HG03097 (cell line): Measurements from ENCODE around the gene HYPK.
"Not testable (repeated sequence)": the region's sequence is repeated elsewhere in the genome, so short reads cannot be mapped to it uniquely, and the experiment has no call there.

ENCODE experiments used
- ATAC-seq: cut with Tn5 transposase; IDR thresholded peaks from one replicate; pipeline ENCODE4 v1.9.1; 2021; ENCODE audit not compliant: unreplicated experiment, low FRiP score

HYPK gene

GRCh38 chr15:43794269-43795037 lies 5.9 kb upstream of the HYPK start:
- no peak for ATAC-seq

- ATAC-seq, result no peak
Measured at GRCh38 chr15:43795197-43795596, 5.2 kb upstream of the HYPK start.

DNA sequence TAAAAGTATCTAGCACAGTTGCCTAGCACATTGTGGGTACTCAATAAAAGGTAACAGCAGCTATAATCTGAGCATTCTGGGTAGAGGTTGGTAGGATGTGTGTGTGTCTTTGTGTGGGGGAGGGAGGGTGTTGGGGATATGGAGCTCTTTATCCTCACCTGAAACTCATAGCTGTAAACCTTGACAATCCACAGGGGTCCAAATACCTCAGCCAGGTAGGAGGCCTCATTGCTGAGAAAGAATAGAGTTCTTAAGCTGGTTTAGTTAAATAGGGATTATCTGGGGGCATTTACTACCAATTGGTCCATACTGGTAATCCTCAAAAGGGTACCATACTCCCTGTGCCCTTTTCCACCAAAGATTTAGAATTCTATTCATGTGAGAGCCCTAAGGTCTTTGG lies 4.4 kb upstream of the HYPK start:
- ATAC-seq, result no peak

DNA sequence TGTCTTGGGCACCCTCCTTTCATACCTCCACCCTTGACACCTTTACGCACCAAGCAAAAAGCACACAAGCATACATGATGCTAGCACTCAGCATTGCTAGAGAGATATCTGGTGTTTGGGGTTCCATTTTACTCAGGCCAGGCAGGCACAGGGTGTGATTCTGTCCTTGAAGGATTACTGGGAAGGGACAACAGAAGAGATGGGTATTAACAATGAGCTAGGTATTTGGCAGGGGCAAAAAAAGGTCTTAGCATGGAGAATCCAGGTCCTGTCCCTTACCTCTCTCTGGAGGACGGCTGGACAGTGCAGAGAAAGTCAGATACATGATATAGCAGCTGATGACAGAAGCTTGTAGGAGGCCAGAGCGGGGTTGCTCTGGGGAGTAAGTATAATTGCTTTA lies 3.8 kb upstream of the HYPK start:
- ATAC-seq, result no peak

GRCh38 chr15:43799209-43799944 lies 1.0 kb upstream of the HYPK start:
- no peak for ATAC-seq

GRCh38 chr15:43799945-43800285 lies 484 bp upstream of the HYPK start, which contains the start of gene SERINC4:
TSS of gene SERINC4 (minus strand) at chr15:43800220. CDS start at chr15:43799986, 234 bp downstream.
- no peak for ATAC-seq

DNA sequence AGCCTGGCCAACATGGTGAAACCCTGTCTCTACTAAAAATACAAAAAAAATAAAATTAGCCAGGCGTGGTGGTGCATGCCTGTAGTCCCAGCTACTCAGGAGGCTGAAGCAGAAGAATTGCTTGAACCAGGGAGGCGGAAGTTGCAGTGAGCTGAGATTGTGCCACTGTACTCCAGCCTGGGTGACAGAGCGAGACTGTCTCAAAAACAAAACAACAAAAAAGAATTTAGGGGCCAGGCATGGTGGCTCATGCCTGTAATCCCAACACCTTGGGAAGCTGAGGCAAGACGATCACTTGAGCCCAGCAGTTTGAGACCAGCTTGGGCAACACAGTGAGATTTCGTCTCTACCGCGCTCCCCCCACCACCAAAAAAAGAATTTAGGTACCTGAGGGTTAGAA lies 2.3 kb downstream of the HYPK start:
- not testable (repeated sequence) for ATAC-seq

DNA sequence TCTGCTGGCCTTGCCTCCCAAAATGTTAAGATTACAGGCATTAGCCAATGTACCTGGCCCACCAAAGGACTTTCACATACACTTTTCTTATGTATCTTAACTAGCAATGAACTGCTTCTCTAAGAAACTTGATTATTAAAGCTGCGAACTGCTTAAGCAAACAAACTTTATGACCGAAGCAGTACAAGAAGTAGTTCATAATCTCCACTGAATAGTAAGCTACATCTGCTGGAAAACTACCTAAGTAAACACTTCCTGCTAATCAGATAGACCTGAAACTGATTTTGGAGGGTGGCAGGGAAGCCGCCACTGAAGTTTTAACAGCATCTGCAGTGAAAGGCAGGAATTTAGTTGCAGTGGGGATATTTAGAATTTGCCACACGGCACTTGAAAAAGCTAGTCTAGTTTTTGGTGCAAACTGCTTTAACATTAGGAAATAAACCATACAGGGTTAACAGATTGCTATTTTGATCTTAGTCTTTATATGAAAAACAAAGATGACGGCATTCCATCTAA lies 8.1 kb downstream of the HYPK start:
- ATAC-seq, result no peak

- no peak for ATAC-seq
Measured at GRCh38 chr15:43808960-43809678, 8.7 kb downstream of the HYPK start.

- ATAC-seq, result not testable (repeated sequence)
Measured at GRCh38 chr15:43815064-43815463, 14.7 kb downstream of the HYPK start.

DNA sequence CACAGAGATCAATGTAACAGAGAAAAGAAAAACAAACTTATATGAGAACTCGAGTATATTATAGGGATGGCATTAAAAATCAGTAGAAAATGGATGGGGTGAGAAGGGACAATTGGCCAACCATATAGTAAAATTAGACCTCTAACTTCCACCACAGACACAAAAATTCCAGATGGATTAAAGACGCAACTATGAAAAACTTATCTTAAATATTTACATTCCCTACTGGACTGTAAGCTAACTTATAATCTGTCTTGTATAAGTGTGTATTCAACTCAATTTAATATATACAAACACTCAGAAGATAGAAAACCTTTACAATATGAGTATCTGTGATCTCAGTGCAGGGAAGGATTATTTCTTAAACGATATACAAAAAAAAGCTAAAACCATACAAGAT lies 21.1 kb downstream of the HYPK start:
- no peak for ATAC-seq

GRCh38 chr15:43824302-43825246 lies 24.2 kb downstream of the HYPK start, which contains the start of gene MFAP1:
TSS of gene MFAP1 (minus strand) at chr15:43824690. CDS start at chr15:43824569, 121 bp downstream.
- ATAC-seq, result peak; percentile 65

GRCh38 chr15:43825305-43825704 lies 24.9 kb downstream of the HYPK start:
- ATAC-seq, result not testable (repeated sequence)

GRCh38 chr15:43826029-43826507 lies 25.7 kb downstream of the HYPK start:
- no peak for ATAC-seq

GRCh38 chr15:43826508-43827341 lies 26.3 kb downstream of the HYPK start, which contains the start of gene WDR76:
TSS of gene WDR76 (plus strand) at chr15:43827002. CDS start at chr15:43827033, 31 bp downstream.
- peak; percentile 44 for ATAC-seq

DNA sequence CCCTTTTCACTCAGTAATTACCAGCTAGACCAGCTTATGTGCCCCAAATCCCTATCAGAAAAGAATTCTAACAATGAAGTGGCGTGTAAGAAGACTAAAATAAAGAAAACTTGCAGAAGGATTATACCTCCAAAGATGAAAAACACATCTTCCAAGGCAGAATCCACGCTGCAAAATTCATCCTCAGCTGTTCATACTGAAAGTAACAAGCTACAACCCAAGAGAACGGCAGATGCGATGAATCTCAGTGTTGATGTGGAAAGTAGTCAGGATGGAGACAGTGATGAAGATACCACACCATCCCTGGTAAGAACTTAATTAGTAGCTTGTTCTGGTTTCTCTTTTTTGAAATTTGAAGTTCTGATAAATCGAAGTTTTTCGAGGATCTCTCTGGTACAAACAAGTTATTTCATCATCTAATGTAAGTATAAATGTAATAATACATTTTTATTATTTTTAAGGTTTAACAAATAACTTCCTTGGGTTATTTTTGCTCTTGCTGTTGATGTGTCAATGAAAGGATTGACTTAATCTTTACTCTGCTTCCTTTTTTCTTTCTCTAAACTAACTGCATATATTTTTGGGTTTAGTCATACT lies 27.8 kb downstream of the HYPK start:
- no peak for ATAC-seq

- not testable (repeated sequence) for ATAC-seq
Measured at GRCh38 chr15:43829951-43830540, 29.6 kb downstream of the HYPK start.

- ATAC-seq, result not testable (repeated sequence)
Measured at GRCh38 chr15:43830691-43831275, 30.4 kb downstream of the HYPK start.
